Neural progenitor cell (in vitro differentiated cells): ENCODE measurements around the gene ZNF496. TPM values are rescaled to one million over a fixed set of nuclear protein-coding genes. Genes with fewer than 3 reads are reported as not detected.

Source experiments
- DNase-seq: peaks from one replicate; pipeline ENCODE4 v3.0.0-alpha.2; 2016; ENCODE audit warnings: low spot score
- H2AFZ ChIP-seq: fragments of 200-600 bp; sonication (generic); replicated peaks from 2 replicates; pipeline ENCODE4 v1.6.1; 2016; ENCODE audit warnings: antibody characterized with exemption
- H3F3A ChIP-seq: fragments of 200-600 bp; sonication (generic); 2 replicates; pipeline ENCODE4 v1.6.1; 2016; ENCODE audit warnings: antibody characterized with exemption, low read depth
- H3K27ac ChIP-seq: fragments of 200-600 bp; sonication (generic); 2 replicates; pipeline ENCODE4 v1.5.1; 2016; ENCODE audit warnings: mild to moderate bottlenecking
- H3K27me3 ChIP-seq: fragments of 200-600 bp; sonication (generic); 2 replicates; pipeline ENCODE4 v1.6.1; 2016; ENCODE audit warnings: mild to moderate bottlenecking, moderate library complexity
- H3K36me3 ChIP-seq: fragments of 200-600 bp; sonication (generic); 2 replicates; pipeline ENCODE4 v1.5.1; 2016
- H3K4me1 ChIP-seq: fragments of 200-600 bp; sonication (generic); 2 replicates; pipeline ENCODE4 v1.6.1; 2016; ENCODE audit warnings: mixed run types
- H3K4me2 ChIP-seq: fragments of 200-600 bp; sonication (generic); 2 replicates; pipeline ENCODE4 v1.6.1; 2016
- H3K4me3 ChIP-seq: fragments of 200-600 bp; sonication (generic); 2 replicates; pipeline ENCODE4 v1.5.1; 2016
- H3K79me2 ChIP-seq: fragments of 200-600 bp; sonication (generic); 2 replicates; pipeline ENCODE4 v1.6.1; 2016; ENCODE audit warnings: low read depth
- H3K9ac ChIP-seq: fragments of 200-600 bp; sonication (generic); 2 replicates; pipeline ENCODE4 v1.6.1; 2016
- H3K9me3 ChIP-seq: fragments of 200-600 bp; sonication (generic); 2 replicates; pipeline ENCODE4 v1.5.1; 2016; ENCODE audit warnings: low read depth
- H4K20me1 ChIP-seq: fragments of 200-600 bp; sonication (generic); 2 replicates; pipeline ENCODE4 v1.6.1; 2016; ENCODE audit warnings: low read depth
- H3K27ac Mint-ChIP-seq: 3 replicates; pipeline ENCODE4 v1.8.0; 2021; ENCODE audit warnings: mixed read lengths
- H3K27me3 Mint-ChIP-seq: 2 replicates; pipeline ENCODE4 v1.8.0; 2022; ENCODE audit warnings: low read depth, mild to moderate bottlenecking, inconsistent platforms, moderate library complexity, mixed read lengths; ENCODE audit not compliant: insufficient read depth
- H3K36me3 Mint-ChIP-seq: 3 replicates; pipeline ENCODE4 v1.8.0; 2021; ENCODE audit warnings: mixed read lengths
- H3K4me1 Mint-ChIP-seq: 3 replicates; pipeline ENCODE4 v1.8.0; 2021; ENCODE audit warnings: mixed read lengths
- H3K4me3 Mint-ChIP-seq: 3 replicates; pipeline ENCODE4 v1.8.0; 2021; ENCODE audit warnings: mild to moderate bottlenecking, moderate library complexity, mixed read lengths
- H3K9me3 Mint-ChIP-seq: 3 replicates; pipeline ENCODE4 v1.8.0; 2020; ENCODE audit warnings: mixed read lengths
- CTCF ChIP-seq: fragments of 200-600 bp; sonication (generic); IDR thresholded peaks from 2 replicates; pipeline ENCODE4 v1.5.1; 2017; ENCODE audit warnings: antibody characterized with exemption, mild to moderate bottlenecking
- EZH2 ChIP-seq: fragments of 200-600 bp; sonication (generic); IDR thresholded peaks from 2 replicates; pipeline ENCODE4 v1.6.1; 2017; ENCODE audit warnings: antibody characterized with exemption, mild to moderate bottlenecking, moderate library complexity
- EZH2phosphoT487 ChIP-seq: fragments of 200-600 bp; sonication (generic); IDR thresholded peaks from 2 replicates; pipeline ENCODE4 v1.6.1; 2017; ENCODE audit warnings: antibody characterized with exemption
- total RNA-seq: library from RNA; depleted of rRNA; stranded (reverse); fragments of >200 nt; gene quantifications from 2 replicates; pipeline ENCODE4 v1.2.3, GENCODE V29; 2015; ENCODE audit warnings: low replicate concordance

ZNF496 gene
- total RNA-seq, 1 donor from 2014 or later = 30.1 TPM

- H3F3A ChIP-seq = no peaks in the 10 kb centered on the region
- no peak for TF ChIP-seq CTCF
- TF ChIP-seq EZH2phosphoT487 = no peak
- TF ChIP-seq EZH2 = no peak
- no peak overlapping the region for H3K4me2 ChIP-seq
- Mint-ChIP-seq H3K4me3 (no peak overlapping the region), H3K27me3 (peaks cover 2% of the 10 kb centered on the region), H3K9me3 (peaks cover 12% of the 10 kb centered on the region), H3K36me3 (peaks cover 3% of the 10 kb centered on the region), H3K4me1 (no peaks in the 10 kb centered on the region), H3K27ac (no peak overlapping the region)
- no peak overlapping the region for H2AFZ ChIP-seq
- no peak overlapping the region for H3K9ac ChIP-seq
- H4K20me1 ChIP-seq = no peaks in the 10 kb centered on the region
- H3K36me3 ChIP-seq = no peaks in the 10 kb centered on the region
- DNase-seq = no peak
- H3K27ac ChIP-seq = no peak overlapping the region
- H3K4me3 ChIP-seq = no peak overlapping the region
- no peaks in the 10 kb centered on the region for H3K79me2 ChIP-seq
- peaks cover 6% of the 10 kb centered on the region for H3K9me3 ChIP-seq
- no peaks in the 10 kb centered on the region for H3K4me1 ChIP-seq
- H3K27me3 ChIP-seq = no peaks in the 10 kb centered on the region
Measured at GRCh38 chr1:247273013-247273412, 58.7 kb downstream of the ZNF496 start.

- Mint-ChIP-seq H3K27me3 (peaks cover 2% of the 10 kb centered on the region), H3K4me3 (no peak overlapping the region), H3K27ac (no peak overlapping the region), H3K36me3 (peaks cover 3% of the 10 kb centered on the region), H3K4me1 (peaks cover 4% of the 10 kb centered on the region), H3K9me3 (peaks cover 10% of the 10 kb centered on the region)
- H3K4me1 ChIP-seq = no peaks in the 10 kb centered on the region
- DNase-seq = no peak
- H3K9ac ChIP-seq = no peak overlapping the region
- H3K36me3 ChIP-seq = no peaks in the 10 kb centered on the region
- no peak overlapping the region for H3K4me2 ChIP-seq
- H3K79me2 ChIP-seq = no peaks in the 10 kb centered on the region
- H3K9me3 ChIP-seq = peaks cover 6% of the 10 kb centered on the region
- no peaks in the 10 kb centered on the region for H3K27me3 ChIP-seq
- no peak overlapping the region for H3K27ac ChIP-seq
- H4K20me1 ChIP-seq = no peaks in the 10 kb centered on the region
- TF ChIP-seq CTCF (no peak), EZH2 (no peak), EZH2phosphoT487 (no peak)
- no peak overlapping the region for H2AFZ ChIP-seq
- H3K4me3 ChIP-seq = no peak overlapping the region
- H3F3A ChIP-seq = no peaks in the 10 kb centered on the region
Measured at GRCh38 chr1:247270003-247270402, 61.7 kb downstream of the ZNF496 start.

GRCh38 chr1:247269133-247269532 lies 62.5 kb downstream of the ZNF496 start:
- Histone ChIP-seq H2AFZ (no peak overlapping the region), H3K9me3 (peaks cover 6% of the 10 kb centered on the region), H3K27me3 (no peaks in the 10 kb centered on the region), H3K4me2 (no peak overlapping the region), H3K4me1 (no peaks in the 10 kb centered on the region), H3K9ac (no peak overlapping the region), H4K20me1 (no peaks in the 10 kb centered on the region), H3K36me3 (no peaks in the 10 kb centered on the region), H3K79me2 (no peaks in the 10 kb centered on the region), H3K4me3 (no peak overlapping the region), H3F3A (no peaks in the 10 kb centered on the region), H3K27ac (no peak overlapping the region)
- DNase-seq = no peak
- no peak for TF ChIP-seq EZH2phosphoT487
- TF ChIP-seq CTCF = no peak
- no peak for TF ChIP-seq EZH2
- Mint-ChIP-seq H3K36me3 (peaks cover 3% of the 10 kb centered on the region), H3K4me1 (peaks cover 4% of the 10 kb centered on the region), H3K27ac (no peak overlapping the region), H3K9me3 (peaks cover 16% of the 10 kb centered on the region), H3K27me3 (peaks cover 2% of the 10 kb centered on the region), H3K4me3 (no peak overlapping the region)
